IPS-20b (cell line): ENCODE data around the gene AP1G2.

Experiments
- H3K27ac ChIP-seq: one replicate; pipeline ENCODE4 v1.5.1; 2013; ENCODE audit warnings: low read length
- H3K27me3 ChIP-seq: 2 replicates; pipeline ENCODE4 v1.6.1; 2013; ENCODE audit warnings: mild to moderate bottlenecking, low read length, inconsistent platforms; ENCODE audit not compliant: insufficient read depth
- H3K36me3 ChIP-seq: 2 replicates; pipeline ENCODE4 v1.6.1; 2013; ENCODE audit warnings: low read depth, mild to moderate bottlenecking, inconsistent platforms, low read length, moderate library complexity; ENCODE audit not compliant: insufficient read depth
- H3K4me1 ChIP-seq: 2 replicates; pipeline ENCODE4 v1.6.1; 2013; ENCODE audit warnings: mild to moderate bottlenecking, control low read depth, inconsistent platforms, low read length, moderate library complexity; ENCODE audit not compliant: insufficient read depth
- H3K4me3 ChIP-seq: 2 replicates; pipeline ENCODE4 v1.5.1; 2013; ENCODE audit warnings: mild to moderate bottlenecking, low read length, inconsistent platforms
- H3K9ac ChIP-seq: 2 replicates; pipeline ENCODE4 v1.6.1; 2013; ENCODE audit warnings: low read depth, mild to moderate bottlenecking, inconsistent platforms, low read length, moderate library complexity
- H3K9me3 ChIP-seq: 2 replicates; pipeline ENCODE4 v1.6.1; 2013; ENCODE audit warnings: mild to moderate bottlenecking, low read depth, low read length, inconsistent platforms; ENCODE audit not compliant: insufficient read depth

The AP1G2 gene

DNA sequence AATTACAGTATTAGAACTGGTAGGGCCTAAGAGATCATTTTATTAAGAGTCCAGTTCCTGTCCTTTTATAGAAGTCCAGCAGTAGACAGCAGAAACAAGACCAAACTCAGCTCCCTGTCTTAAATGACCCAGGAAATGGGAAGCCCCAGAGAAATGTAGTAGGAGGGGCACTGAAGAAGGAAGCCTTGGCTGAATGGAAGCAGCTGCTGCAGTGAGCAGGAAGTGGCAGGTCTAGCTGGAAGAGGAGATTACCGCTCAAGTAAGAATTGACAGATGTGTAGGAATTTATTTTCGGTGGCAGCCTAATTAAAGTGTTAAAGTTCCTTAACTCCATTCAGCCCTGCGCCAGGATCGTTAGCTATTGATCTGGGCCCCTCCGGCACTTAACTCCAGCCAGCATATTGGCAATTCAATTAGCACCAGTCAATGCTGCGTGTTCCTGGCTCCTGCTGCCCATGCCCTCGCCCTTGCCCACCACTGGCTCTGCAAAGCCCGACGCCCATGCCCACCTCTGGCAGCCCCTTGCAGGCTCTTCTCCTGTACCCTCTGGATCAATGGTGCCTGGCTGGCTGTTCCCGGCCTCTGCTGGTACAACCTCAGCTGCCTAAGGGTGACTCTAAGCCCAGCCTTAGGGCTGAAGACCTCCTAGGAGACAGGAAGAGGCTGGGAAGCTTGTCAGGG, 37.1 kb downstream of the AP1G2 start:
- H3K27ac ChIP-seq = no peak overlapping the region
- H3K9me3 ChIP-seq = no peaks in the 10 kb centered on the region
- peaks cover 66% of the 10 kb centered on the region for H3K36me3 ChIP-seq
- H3K4me1 ChIP-seq = no peaks in the 10 kb centered on the region
- H3K27me3 ChIP-seq = no peaks in the 10 kb centered on the region
- H3K9ac ChIP-seq = no peak overlapping the region
- H3K4me3 ChIP-seq = no peak overlapping the region

DNA sequence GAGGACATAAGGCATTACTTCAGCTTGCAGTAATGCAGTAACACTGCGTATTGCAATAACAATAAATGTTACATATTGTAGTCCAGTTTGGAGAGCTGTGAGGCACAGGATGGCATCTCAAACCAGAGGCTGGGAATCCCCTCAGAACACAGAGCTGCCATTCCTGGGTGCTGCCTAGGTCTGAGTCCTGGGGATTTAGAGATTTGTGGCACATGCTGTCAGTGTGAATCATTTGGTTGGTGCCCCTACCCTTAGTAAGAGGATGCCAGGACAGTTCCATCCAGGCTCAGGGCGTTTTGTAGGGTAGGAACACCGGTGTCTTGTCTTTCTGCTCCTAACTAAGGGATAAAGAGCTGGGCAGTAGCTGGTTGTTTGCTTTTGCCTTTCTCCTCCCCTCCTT, 38.6 kb downstream of the AP1G2 start:
- Histone ChIP-seq H3K9ac (peak overlapping the region; percentile 37; the same call in 1 of the 2 replicates), H3K4me1 (no peaks in the 10 kb centered on the region), H3K9me3 (no peaks in the 10 kb centered on the region), H3K27me3 (no peaks in the 10 kb centered on the region), H3K4me3 (no peak overlapping the region), H3K27ac (no peak overlapping the region), H3K36me3 (peaks cover 71% of the 10 kb centered on the region)

DNA sequence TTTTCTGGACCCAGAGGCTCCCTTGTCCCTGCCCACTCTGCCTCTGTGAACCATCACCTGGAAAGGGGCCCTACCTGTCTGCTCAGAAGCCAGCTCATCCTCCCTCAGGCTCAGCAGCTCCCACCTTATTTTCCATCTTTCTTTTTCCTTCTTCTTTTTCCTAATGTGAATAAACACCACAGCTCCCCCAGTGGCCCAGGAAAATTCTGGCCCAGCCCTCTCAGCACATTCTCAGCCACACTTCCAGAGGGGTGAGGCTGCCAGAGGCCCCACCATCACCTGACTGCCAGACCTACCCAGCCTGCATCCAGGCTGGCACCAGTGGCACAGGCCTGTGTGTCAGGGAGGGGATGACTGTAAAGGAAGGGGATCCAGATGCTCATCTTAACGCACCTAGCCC, 39.0 kb downstream of the AP1G2 start:
- Histone ChIP-seq H3K4me3 (no peak overlapping the region), H3K4me1 (no peaks in the 10 kb centered on the region), H3K27ac (no peak overlapping the region), H3K27me3 (no peaks in the 10 kb centered on the region), H3K9me3 (no peaks in the 10 kb centered on the region), H3K36me3 (peaks cover 70% of the 10 kb centered on the region), H3K9ac (peak overlapping the region; percentile 40; the same call in 1 of the 2 replicates)

DNA sequence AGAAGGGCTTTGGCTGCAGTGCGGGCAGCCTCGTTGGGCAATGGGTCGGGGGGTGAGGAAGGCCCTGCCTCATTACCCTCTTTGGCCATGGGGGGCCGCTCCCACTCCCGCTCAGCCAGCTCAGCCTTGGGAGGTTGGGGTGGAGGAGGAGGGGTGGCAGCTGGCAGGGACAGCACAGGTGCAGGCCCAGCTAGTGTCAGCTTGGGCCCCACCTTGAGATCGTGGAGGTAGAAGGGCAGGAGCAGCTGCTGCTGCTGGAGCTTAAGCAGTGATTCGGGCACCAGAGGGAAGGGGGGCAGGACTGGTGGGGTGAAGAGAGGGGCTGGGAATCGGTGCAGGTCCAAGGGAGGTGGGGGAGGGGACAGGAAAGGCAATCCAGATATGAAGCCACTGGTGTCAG, 42.0 kb downstream of the AP1G2 start:
- Histone ChIP-seq H3K36me3 (peaks cover 60% of the 10 kb centered on the region), H3K27ac (no peak overlapping the region)

DNA sequence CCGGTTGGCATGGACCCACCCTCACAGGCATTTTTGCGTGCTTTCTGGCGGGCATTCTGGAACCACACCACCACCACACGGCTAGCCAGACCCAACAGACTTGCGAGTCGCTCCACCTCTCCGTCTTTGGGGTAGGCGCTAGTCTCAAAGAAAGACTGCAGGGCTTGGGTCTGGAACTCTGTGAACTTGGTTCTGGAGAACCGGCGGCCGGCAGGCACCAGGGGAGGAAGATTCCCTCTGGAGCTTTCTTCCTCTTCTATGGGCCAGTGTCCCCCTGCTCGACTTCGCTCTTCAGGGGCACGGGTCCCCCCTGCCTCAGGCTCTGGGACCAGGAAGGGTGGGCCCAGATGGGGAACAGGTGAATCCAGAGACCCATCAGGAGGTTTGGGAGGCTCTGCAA, 42.6 kb downstream of the AP1G2 start:
- H3K27ac ChIP-seq = no peak overlapping the region
- no peaks in the 10 kb centered on the region for H3K9me3 ChIP-seq
- no peaks in the 10 kb centered on the region for H3K27me3 ChIP-seq
- H3K4me1 ChIP-seq = peaks cover 2% of the 10 kb centered on the region; the same call in 1 of the 2 replicates
- no peak overlapping the region for H3K9ac ChIP-seq
- H3K36me3 ChIP-seq = peaks cover 56% of the 10 kb centered on the region
- H3K4me3 ChIP-seq = no peak overlapping the region

More for the DNA sequence above, 42.0 kb downstream of the AP1G2 start:
- H3K4me3 ChIP-seq = no peak overlapping the region
- H3K4me1 ChIP-seq = no peaks in the 10 kb centered on the region
- no peaks in the 10 kb centered on the region for H3K27me3 ChIP-seq
- H3K9ac ChIP-seq = no peak overlapping the region
- no peaks in the 10 kb centered on the region for H3K9me3 ChIP-seq

DNA sequence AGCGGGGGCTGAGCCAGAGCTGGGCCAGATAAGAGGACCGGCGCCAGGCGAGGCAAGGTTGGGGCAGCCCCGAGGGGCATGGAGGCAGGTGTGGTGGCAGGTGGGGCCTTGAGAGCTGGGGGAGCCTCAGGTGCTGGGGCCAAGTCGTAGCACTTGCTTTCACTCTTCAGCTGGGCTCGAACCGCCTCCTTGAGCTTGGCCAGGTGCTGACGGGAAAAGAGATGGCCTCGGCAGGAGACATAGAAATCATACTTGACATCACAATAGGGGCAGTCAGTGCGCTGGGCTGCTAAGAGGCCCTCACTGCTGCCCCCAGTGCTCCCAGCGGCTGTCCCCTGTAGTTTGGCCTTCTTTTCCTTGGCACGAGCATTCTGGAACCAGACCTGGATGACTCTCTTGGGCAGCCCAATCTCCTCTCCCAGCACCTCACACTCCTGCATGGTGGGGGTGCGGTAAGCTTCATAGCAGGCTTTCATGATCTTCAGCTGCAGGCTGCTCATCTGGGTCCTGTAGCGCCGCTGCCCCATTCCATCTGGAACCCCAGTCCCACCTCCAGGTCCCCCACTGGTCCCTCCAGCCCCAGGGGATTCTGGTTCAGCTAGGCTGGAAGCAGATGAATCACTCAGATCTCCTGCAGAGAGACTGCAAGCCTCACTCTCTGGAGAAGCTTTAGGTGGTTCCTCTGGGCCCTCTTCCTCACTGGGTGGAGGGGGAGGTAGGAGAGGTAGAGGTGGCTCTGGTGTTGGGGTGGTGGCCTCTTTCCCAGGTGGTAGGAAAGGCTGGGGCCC, 44.2 kb downstream of the AP1G2 start:
- Histone ChIP-seq H3K27me3 (no peaks in the 10 kb centered on the region), H3K27ac (no peak overlapping the region), H3K4me1 (peaks cover 10% of the 10 kb centered on the region; the same call in 1 of the 2 replicates), H3K9me3 (no peaks in the 10 kb centered on the region), H3K9ac (no peak overlapping the region), H3K4me3 (no peak overlapping the region), H3K36me3 (peaks cover 42% of the 10 kb centered on the region)

DNA sequence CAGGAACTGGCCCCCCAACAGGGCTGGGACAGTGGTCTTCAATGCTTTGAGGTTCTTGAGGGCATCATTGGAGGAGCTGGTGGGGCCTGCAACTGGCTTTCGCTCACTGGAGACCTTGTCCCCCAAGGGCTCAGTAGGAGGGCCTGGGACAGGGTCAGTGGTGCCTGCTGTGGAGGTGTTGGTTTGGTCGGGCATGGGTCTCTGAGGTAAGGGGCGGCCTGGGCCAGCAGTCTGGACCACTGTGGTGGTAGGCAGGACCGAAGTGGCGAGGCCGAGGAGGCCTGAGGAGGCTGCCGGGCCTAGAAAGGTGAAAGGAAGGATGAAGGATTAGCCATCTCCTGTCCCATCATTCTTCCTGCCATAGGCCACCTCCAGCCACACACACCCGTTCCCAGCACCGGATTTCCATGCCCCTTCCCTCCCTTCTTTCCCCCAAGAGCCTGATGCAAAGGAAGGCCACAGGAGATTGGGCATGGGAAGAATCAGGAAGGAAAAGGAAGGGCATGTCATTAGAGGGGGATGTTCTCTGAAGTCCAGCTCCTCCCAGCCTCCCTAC, 44.9 kb downstream of the AP1G2 start:
- H3K9me3 ChIP-seq = no peaks in the 10 kb centered on the region
- no peaks in the 10 kb centered on the region for H3K27me3 ChIP-seq

DNA sequence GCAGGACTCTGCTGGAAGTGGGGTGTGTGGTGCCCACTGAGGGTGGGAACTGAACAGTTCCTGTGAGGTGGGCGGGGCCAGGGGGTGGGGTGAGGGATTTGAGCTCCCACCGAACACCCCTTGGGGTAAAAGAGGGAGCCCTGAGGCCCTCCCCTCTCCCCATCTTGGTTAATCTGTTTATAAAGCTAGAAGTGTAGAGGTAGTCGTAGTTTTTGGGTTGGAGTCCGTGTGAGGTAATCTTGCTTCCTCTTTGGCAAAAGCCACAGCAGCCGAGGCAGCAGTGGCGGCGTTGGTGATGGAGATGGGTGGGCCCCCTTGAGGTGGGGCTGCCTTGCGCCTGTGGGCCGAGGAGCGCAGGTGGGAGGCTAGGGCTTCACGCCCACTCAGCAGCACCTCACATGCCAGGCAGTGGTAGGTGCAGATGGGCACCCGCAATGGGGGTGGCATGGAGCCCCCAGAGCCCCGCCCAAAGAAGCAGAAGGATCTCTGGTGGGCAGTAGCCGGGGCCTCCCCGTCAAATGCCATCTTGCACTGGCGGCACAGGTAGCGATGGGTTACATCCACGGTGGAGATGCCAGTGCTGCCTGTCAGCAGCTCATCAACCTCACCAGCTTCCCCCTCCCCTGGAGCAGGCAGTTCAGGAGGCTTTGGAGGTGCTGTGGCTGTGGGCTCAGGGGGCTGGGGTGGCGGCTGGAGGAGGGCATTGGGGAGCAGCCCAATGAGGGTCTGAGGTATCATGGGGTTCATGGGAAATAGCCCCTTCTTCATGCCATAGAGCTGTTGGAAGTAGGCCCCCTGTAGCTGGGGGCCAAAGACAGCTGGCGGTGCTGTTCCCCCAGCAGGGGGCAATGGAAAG, 45.6 kb downstream of the AP1G2 start:
- peaks cover 35% of the 10 kb centered on the region for H3K36me3 ChIP-seq
- no peak overlapping the region for H3K27ac ChIP-seq
- no peaks in the 10 kb centered on the region for H3K27me3 ChIP-seq
- peaks cover 16% of the 10 kb centered on the region; the same call in 1 of the 2 replicates for H3K4me1 ChIP-seq
- no peaks in the 10 kb centered on the region for H3K9me3 ChIP-seq
- H3K9ac ChIP-seq = no peak overlapping the region
- H3K4me3 ChIP-seq = no peak overlapping the region

More for the DNA sequence above, 44.9 kb downstream of the AP1G2 start:
- Histone ChIP-seq H3K9ac (no peak overlapping the region), H3K4me1 (peaks cover 16% of the 10 kb centered on the region; the same call in 1 of the 2 replicates), H3K4me3 (no peak overlapping the region), H3K27ac (no peak overlapping the region), H3K36me3 (peaks cover 42% of the 10 kb centered on the region)

DNA sequence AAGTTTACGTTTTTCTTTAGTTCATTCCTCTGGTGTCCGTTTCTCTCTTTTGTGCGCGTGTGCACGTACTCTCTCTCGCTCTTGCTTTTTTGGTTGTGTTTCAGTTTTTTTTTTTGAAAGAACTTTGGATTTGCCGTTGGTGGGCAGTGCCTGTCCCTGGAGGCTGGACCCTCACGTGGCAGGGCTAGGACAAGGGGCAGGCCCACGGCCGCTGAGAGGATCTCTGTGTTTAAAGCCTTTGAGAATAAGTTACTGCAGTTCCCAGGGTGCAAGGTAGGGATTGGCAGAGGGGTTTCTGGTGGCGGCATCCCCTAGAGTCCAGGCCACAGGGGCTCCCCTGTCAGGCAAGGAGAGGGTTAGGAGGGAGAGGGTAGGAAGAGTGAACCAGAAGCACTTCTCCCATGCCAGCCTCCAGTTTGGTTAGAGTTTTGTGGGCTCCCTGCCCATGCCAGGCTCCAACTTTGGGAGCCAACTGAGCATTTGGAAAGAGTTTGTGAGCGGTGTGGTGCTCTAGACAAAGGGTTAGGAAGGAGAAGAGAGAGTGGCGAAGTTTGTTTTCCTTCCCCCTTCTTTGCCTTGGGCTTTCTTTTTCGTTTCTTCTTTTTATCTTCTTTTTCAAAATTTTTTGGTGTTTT, 46.6 kb downstream of the AP1G2 start:
- H3K4me1 ChIP-seq = peaks cover 16% of the 10 kb centered on the region; the same call in 1 of the 2 replicates

DNA sequence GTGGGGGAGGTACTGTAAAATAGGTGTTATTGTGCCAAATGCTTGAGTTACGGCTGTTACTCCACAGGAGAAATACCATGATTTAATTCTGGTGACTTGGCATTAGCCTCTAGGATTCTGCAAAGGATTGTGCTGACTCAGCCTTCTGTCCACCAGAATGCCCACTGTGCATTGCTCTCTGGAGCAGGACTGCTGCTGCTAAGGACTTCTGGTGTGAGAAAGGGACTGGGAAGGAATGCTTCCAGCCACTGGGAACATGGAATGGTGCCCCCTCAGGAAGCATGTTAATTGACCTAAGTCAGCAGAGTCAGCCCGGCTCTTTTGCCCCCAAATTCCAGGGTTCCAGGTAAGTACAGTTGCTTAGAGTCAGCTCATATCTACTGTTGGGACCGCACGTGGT, 48.9 kb downstream of the AP1G2 start:
- Histone ChIP-seq H3K4me1 (peaks cover 16% of the 10 kb centered on the region; the same call in 1 of the 2 replicates), H3K9ac (no peak overlapping the region; the same call in 1 of the 2 replicates), H3K9me3 (no peaks in the 10 kb centered on the region), H3K4me3 (no peak overlapping the region), H3K27me3 (0 out of 2 replicates have a peak, but pooled peaks cover 8% of the 10 kb centered on the region), H3K36me3 (0 out of 2 replicates have a peak, but pooled peaks cover 6% of the 10 kb centered on the region), H3K27ac (no peak overlapping the region)

More for the DNA sequence above, 46.6 kb downstream of the AP1G2 start:
- no peaks in the 10 kb centered on the region for H3K9me3 ChIP-seq
- H3K36me3 ChIP-seq = peaks cover 25% of the 10 kb centered on the region; the same call in 1 of the 2 replicates
- 0 out of 2 replicates have a peak, but pooled peaks cover 7% of the 10 kb centered on the region for H3K27me3 ChIP-seq
- no peak overlapping the region for H3K4me3 ChIP-seq
- H3K27ac ChIP-seq = no peak overlapping the region
- H3K9ac ChIP-seq = no peak overlapping the region
